ENCODE measurements around the gene RAB44. TPM values are rescaled to one million over a fixed set of nuclear protein-coding genes. Genes with fewer than 3 reads are reported as not detected.

The RAB44 gene
- total and polyA plus RNA-seq, 2 donors (not counting 1 experiment from before 2014, with no cell fraction given) = 0.15 to 0.16 TPM

GRCh38 chr6:36766399-36766945 lies 68.8 kb downstream of the RAB44 start:
- Mint-ChIP-seq H3K9me3 (ENCODE audit: insufficient read depth) (no peaks in the 10 kb centered on the region), H3K27me3 (no peaks in the 10 kb centered on the region), H3K4me1 (peaks cover 43% of the 10 kb centered on the region), H3K4me3 (peak overlapping the region; percentile 60), H3K27ac (peak overlapping the region; percentile 60)
- ChIA-PET CTCF (interaction anchor here (0.6 to 8.1 kb wide), 32 partner anchors 7 to 464 kb away, joined by 3 to 123 read pairs (median 5); partner anchors contain the start of genes C6orf89 and MTCH1), POLR2A (interaction anchor here (0.6 to 1.6 kb wide), 3 partner anchors 211 to 254 kb away, joined by 3 to 8 read pairs (median 3); no protein-coding TSS in a partner anchor)
- Histone ChIP-seq H3K9ac (ENCODE audit: low read length) (no peak overlapping the region), H3K4me3 (ENCODE audit: control extremely low read depth in 1 of 5, extremely low read depth in 1 of 5, insufficient read depth in 1 of 5, low read depth in 2 of 5, low read length in 4 of 5) (no peak overlapping the region), H2AFZ (ENCODE audit: insufficient read depth, low read depth, low read length, poor library complexity, severe bottlenecking) (peak overlapping the region; percentile 43), H3K79me2 (ENCODE audit: control insufficient read depth, insufficient read depth, low read length) (no peaks in the 10 kb centered on the region), H3K4me1 (ENCODE audit: control insufficient read depth in 2 of 2, insufficient read depth in 2 of 2, low read length in 2 of 2) (peaks cover 45 to 53% of the 10 kb centered on the region in 2 donors), H3K4me2 (replicated peaks; ENCODE audit: low read depth, low read length, poor library complexity, severe bottlenecking) (peak overlapping the region; percentile 68), H3K27ac (ENCODE audit: low read length in 2 of 2) (no peak overlapping the region), H3K9me3 (ENCODE audit: control extremely low read depth in 1 of 3, control insufficient read depth in 2 of 3, insufficient read depth in 1 of 3, low read length in 2 of 3) (no peaks in the 10 kb centered on the region), H3K27me3 (replicated peaks in 1 of 4; ENCODE audit: control extremely low read depth in 1 of 4, control insufficient read depth in 3 of 4, insufficient read depth in 4 of 4, low read length in 3 of 4) (peaks cover 0 to 3% (median 0%) of the 10 kb centered on the region in 4 experiments), H3K36me3 (replicated peaks in 1 of 2; ENCODE audit: control extremely low read depth in 1 of 2, control insufficient read depth in 1 of 2, extremely low read depth in 1 of 2, insufficient read depth in 2 of 2, low read length in 1 of 2) (no peaks in the 10 kb centered on the region), H4K20me1 (ENCODE audit: control insufficient read depth, insufficient read depth, low read length, poor library complexity, severe bottlenecking) (no peaks in the 10 kb centered on the region)
- WGBS (ENCODE audit: insufficient coverage) = 25% methylated on average over 2 of the region's 10 CpGs
- DNase-seq (no peak), ATAC-seq (ENCODE audit: low read depth) (no peak)
- intact Hi-C loops (cut with micrococcal nuclease) = loop anchor here (1.0 kb wide), 3 partner anchors 14 to 444 kb away; no protein-coding TSS in a partner anchor
- TF ChIP-seq CTCF (IDR thresholded peaks at IDR 0.05) = peak; percentile 40
- TF ChIP-seq EZH2 (IDR thresholded peaks at IDR 0.05; ENCODE audit: borderline replicate concordance, insufficient read depth, low read depth, low read length, poor library complexity, severe bottlenecking) = no peak

DNA sequence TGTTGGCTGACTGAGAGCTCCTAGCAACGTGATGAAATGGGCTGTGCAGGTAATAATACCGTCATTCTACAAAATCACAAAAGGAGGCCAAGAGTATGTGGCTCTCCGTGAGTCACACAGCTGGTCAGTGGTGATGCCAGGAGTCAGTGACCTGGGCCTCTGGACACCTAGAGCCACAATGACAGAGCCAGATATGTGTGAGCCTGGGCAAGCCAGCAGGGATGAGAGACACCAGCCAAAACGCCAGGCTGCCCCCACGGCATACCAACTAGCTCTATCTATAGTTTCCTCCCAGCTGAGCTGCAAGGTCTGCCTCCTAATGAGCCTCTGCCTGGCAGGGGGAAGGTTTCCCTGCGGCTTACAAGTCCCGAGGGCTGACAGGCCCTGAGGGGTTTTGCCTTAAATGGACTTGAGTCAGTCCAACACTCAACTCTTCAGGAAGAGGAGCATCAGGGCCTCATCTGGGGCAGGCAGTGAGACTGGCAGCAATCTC lies 71.6 kb downstream of the RAB44 start:
- WGBS (ENCODE audit: insufficient coverage) = 73% methylated on average over 5 of the region's 7 CpGs
- no peak for ATAC-seq (ENCODE audit: low read depth)
- no peak overlapping the region for H3K4me3 ChIP-seq (ENCODE audit: control extremely low read depth in 1 of 5, extremely low read depth in 1 of 5, insufficient read depth in 1 of 5, low read depth in 2 of 5, low read length in 4 of 5)
- H3K9me3 Mint-ChIP-seq (ENCODE audit: insufficient read depth) = no peaks in the 10 kb centered on the region
- H3K27me3 Mint-ChIP-seq = peaks cover 5% of the 10 kb centered on the region
- CTCF ChIA-PET = interaction anchor here (0.7 to 8.1 kb wide), 16 partner anchors 10 to 446 kb away, joined by 3 to 123 read pairs (median 6); no protein-coding TSS in a partner anchor
- DNase-seq = no peak
- peaks cover 0 to 3% (median 0%) of the 10 kb centered on the region in 4 experiments for H3K27me3 ChIP-seq (replicated peaks in 1 of 4; ENCODE audit: control extremely low read depth in 1 of 4, control insufficient read depth in 3 of 4, insufficient read depth in 4 of 4, low read length in 3 of 4)
- H3K9ac ChIP-seq (ENCODE audit: low read length) = no peak overlapping the region
- no peaks in the 10 kb centered on the region for H3K36me3 ChIP-seq (replicated peaks in 1 of 2; ENCODE audit: control extremely low read depth in 1 of 2, control insufficient read depth in 1 of 2, extremely low read depth in 1 of 2, insufficient read depth in 2 of 2, low read length in 1 of 2)
- peak overlapping the region; percentile 46 for H2AFZ ChIP-seq (ENCODE audit: insufficient read depth, low read depth, low read length, poor library complexity, severe bottlenecking)
- H3K4me1 Mint-ChIP-seq = peaks cover 43% of the 10 kb centered on the region
- intact Hi-C loops (cut with micrococcal nuclease) = no loop called here
- POLR2A ChIA-PET = no interaction called here
- H3K79me2 ChIP-seq (ENCODE audit: control insufficient read depth, insufficient read depth, low read length) = no peaks in the 10 kb centered on the region
- no peaks in the 10 kb centered on the region for H4K20me1 ChIP-seq (ENCODE audit: control insufficient read depth, insufficient read depth, low read length, poor library complexity, severe bottlenecking)
- peaks cover 45 to 53% of the 10 kb centered on the region in 2 donors for H3K4me1 ChIP-seq (ENCODE audit: control insufficient read depth in 2 of 2, insufficient read depth in 2 of 2, low read length in 2 of 2)
- peak overlapping the region; percentile 45 for H3K4me2 ChIP-seq (replicated peaks; ENCODE audit: low read depth, low read length, poor library complexity, severe bottlenecking)
- H3K27ac ChIP-seq (ENCODE audit: low read length in 2 of 2) = no peak overlapping the region
- peak overlapping the region; percentile 39 for H3K4me3 Mint-ChIP-seq
- H3K9me3 ChIP-seq (ENCODE audit: control extremely low read depth in 1 of 3, control insufficient read depth in 2 of 3, insufficient read depth in 1 of 3, low read length in 2 of 3) = no peaks in the 10 kb centered on the region
- TF ChIP-seq EZH2 (IDR thresholded peaks at IDR 0.05; ENCODE audit: borderline replicate concordance, insufficient read depth, low read depth, low read length, poor library complexity, severe bottlenecking) = no peak
- no peak for TF ChIP-seq CTCF (IDR thresholded peaks at IDR 0.05)
- H3K27ac Mint-ChIP-seq = no peak overlapping the region
